Spinal cord (tissue), 10 donors: ENCODE data around the gene LMF1. TPM values are rescaled to one million over a fixed set of nuclear protein-coding genes. Genes with fewer than 3 reads are reported as not detected.
A peak's percentile ranks its signal among the peaks of the same experiment; 100 is the strongest.

ENCODE experiments used
- DNase-seq, 6 donors: peaks; one replicate each; pipeline versions ENCODE4 v3.0.0 to v3.0.0-alpha.2; 2013 to 2015; ENCODE audit warnings: low spot score in 6 of 6, low read depth in 4 of 6
- H3K27ac ChIP-seq: one replicate; pipeline ENCODE4 v1.5.1; 2013; ENCODE audit warnings: low read depth, low read length, control low read depth
- H3K27me3 ChIP-seq: one replicate; pipeline ENCODE4 v1.6.1; 2013; ENCODE audit warnings: low read length; ENCODE audit not compliant: control insufficient read depth, insufficient read depth
- H3K36me3 ChIP-seq: one replicate; pipeline ENCODE4 v1.6.1; 2013; ENCODE audit warnings: low read length; ENCODE audit not compliant: control insufficient read depth, insufficient read depth
- H3K4me1 ChIP-seq: one replicate; pipeline ENCODE4 v1.6.1; 2013; ENCODE audit warnings: low read length; ENCODE audit not compliant: control insufficient read depth, insufficient read depth
- H3K4me3 ChIP-seq: one replicate; pipeline ENCODE4 v1.5.1; 2013; ENCODE audit warnings: low read depth, low read length, control low read depth
- H3K9me3 ChIP-seq: one replicate; pipeline ENCODE4 v1.6.1; 2013; ENCODE audit warnings: low read length; ENCODE audit not compliant: control insufficient read depth, insufficient read depth
- WGBS: methylation state at CpG from one replicate; pipeline ENCODE4 v1.1.5; 2013; ENCODE audit warnings: missing lambda C conversion rate; ENCODE audit not compliant: insufficient coverage; 5-methylcytosine and 5-hydroxymethylcytosine counted together
- polyA plus RNA-seq, 2 donors: library from polyadenylated mRNA; unstranded; fragments of 120-200 nt; gene quantifications; one replicate each; pipeline ENCODE4 v1.2.1, GENCODE V29; 2013; ENCODE audit not compliant: insufficient read length in 2 of 2
- total RNA-seq, 2 donors: library from RNA; depleted of rRNA in 1 of 2; stranded (reverse); fragments of 120-200 nt in 1 of 2; fragments of >200 nt in 1 of 2; gene quantifications; one replicate each; pipeline versions ENCODE4 v1.2.3 to v1.2.4, GENCODE V29; 2013 to 2014
- donor health status: healthy.

The LMF1 gene
- total and polyA plus RNA-seq, 4 donors: 15.1 to 37.5 (median 23.0) TPM

GRCh38 chr16:1003391-1004347 is 32.9 kb upstream of the LMF1 start:
- DNase-seq: peak in 2 of 6 donors; percentile 16 to 53
- Histone ChIP-seq H3K9me3 (no peaks in the 10 kb centered on the region), H3K36me3 (peaks cover 2% of the 10 kb centered on the region), H3K4me1 (peaks cover 15% of the 10 kb centered on the region), H3K4me3 (no peak overlapping the region), H3K27ac (no peak overlapping the region), H3K27me3 (no peaks in the 10 kb centered on the region)
- 68% methylated on average over 38 of the region's 41 CpGs for WGBS

DNA sequence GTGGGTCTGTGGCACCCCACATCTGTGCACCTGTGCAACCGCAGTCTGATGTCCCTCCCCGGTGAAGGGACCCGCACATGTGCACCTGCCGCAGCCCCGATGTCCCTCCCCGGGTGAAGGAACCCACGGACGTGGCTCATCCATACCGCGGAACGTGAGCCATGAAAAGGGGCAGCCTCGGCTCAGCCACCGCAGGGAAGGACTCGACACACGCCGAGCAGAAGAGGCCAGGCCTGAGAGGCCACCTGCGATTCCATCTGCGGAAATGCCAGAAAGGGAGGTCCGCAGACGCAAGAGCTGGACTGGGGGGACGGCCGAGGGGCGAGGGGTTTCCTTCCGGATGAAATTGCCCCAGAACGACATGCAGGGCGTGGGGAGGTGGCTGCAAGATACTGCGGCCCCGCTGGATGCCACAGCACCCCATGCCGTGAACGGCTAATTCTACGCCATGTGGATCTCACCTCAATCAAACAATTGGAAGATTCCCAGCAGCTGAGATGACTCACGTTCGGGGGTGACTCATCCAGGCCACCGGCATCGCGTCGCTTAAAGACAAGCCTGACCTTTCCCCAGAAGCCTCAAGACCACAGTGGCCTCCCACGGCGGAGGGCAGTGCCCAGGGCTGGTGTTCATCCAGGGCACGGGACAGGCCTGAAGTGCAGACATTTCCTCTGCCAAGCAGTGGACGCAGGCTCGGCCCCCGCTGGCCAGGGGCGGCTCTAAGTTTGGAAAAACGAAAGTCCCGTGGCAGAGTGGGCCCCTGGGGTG is 31.8 kb upstream of the LMF1 start:
- H3K4me1 ChIP-seq: peaks cover 26% of the 10 kb centered on the region
- H3K4me3 ChIP-seq: no peak overlapping the region
- no peak for DNase-seq
- no peaks in the 10 kb centered on the region for H3K9me3 ChIP-seq
- 83% methylated on average over 46 of the region's 46 CpGs for WGBS
- H3K27me3 ChIP-seq: no peaks in the 10 kb centered on the region
- no peak overlapping the region for H3K27ac ChIP-seq
- H3K36me3 ChIP-seq: peaks cover 2% of the 10 kb centered on the region

DNA sequence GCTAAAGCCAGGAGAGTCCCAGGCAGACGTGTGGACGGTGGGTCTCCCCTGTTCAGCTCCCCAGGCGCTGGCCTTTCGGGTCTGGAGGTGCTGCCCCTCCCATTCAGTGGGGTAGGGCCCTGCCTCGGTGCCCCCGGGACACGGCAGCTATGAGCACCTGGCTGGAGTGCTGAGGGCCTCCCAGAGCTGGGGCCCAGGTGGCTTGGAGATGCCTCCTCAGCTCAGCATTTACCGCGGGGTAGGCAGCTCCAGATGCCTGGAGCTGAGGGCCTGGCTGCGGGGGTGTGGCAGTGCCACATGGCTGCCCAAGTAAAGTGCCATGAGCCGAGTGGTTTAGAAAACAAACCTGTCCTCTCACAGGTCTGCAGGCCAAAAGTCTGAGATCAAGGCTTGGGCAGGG is 30.3 kb upstream of the LMF1 start:
- no peaks in the 10 kb centered on the region for H3K9me3 ChIP-seq
- H3K4me1 ChIP-seq: peaks cover 34% of the 10 kb centered on the region
- no peak overlapping the region for H3K27ac ChIP-seq
- WGBS: 95% methylated on average over 11 of the region's 11 CpGs
- DNase-seq: no peak
- no peaks in the 10 kb centered on the region for H3K27me3 ChIP-seq
- peaks cover 2% of the 10 kb centered on the region for H3K36me3 ChIP-seq
- no peak overlapping the region for H3K4me3 ChIP-seq

DNA sequence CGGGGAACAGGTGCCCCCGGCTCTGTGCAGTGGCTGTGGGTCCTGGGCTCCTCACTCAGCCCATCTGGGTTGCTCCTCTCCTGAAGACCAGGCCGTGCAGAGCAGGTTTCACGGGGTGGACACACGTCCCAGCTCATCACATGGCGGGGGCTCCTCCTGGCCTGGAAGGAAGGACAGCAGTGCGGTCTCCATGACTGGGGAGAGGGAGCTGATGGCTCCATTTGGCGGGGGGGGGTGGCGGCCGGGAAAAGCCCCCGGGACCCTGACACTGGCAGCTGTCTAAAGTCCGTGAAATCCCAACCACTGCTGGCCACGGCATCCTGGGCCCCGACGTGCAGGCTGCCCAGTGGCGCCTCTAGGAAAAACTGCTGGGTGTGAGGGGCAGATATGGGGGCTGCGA is 29.8 kb upstream of the LMF1 start:
- 84% methylated on average over 17 of the region's 17 CpGs for WGBS
- Histone ChIP-seq H3K9me3 (peaks cover 4% of the 10 kb centered on the region), H3K36me3 (peaks cover 2% of the 10 kb centered on the region), H3K27ac (no peak overlapping the region), H3K4me1 (peaks cover 34% of the 10 kb centered on the region), H3K27me3 (no peaks in the 10 kb centered on the region), H3K4me3 (no peak overlapping the region)
- no peak for DNase-seq

- Histone ChIP-seq H3K9me3 (peaks cover 12% of the 10 kb centered on the region), H3K27me3 (no peaks in the 10 kb centered on the region), H3K36me3 (peaks cover 2% of the 10 kb centered on the region), H3K4me1 (peaks cover 34% of the 10 kb centered on the region), H3K4me3 (no peak overlapping the region), H3K27ac (no peak overlapping the region)
- no peak for DNase-seq
- WGBS: 70% methylated on average over 8 of the region's 11 CpGs
Observed at GRCh38 chr16:999677-1000076, 28.9 kb upstream of the LMF1 start.

GRCh38 chr16:998615-999014 is 27.8 kb upstream of the LMF1 start:
- H3K4me3 ChIP-seq: no peak overlapping the region
- peaks cover 30% of the 10 kb centered on the region for H3K4me1 ChIP-seq
- WGBS: 93% methylated on average over 11 of the region's 11 CpGs
- H3K27ac ChIP-seq: no peak overlapping the region
- peaks cover 14% of the 10 kb centered on the region for H3K9me3 ChIP-seq
- H3K36me3 ChIP-seq: no peaks in the 10 kb centered on the region
- no peaks in the 10 kb centered on the region for H3K27me3 ChIP-seq
- DNase-seq: no peak

DNA sequence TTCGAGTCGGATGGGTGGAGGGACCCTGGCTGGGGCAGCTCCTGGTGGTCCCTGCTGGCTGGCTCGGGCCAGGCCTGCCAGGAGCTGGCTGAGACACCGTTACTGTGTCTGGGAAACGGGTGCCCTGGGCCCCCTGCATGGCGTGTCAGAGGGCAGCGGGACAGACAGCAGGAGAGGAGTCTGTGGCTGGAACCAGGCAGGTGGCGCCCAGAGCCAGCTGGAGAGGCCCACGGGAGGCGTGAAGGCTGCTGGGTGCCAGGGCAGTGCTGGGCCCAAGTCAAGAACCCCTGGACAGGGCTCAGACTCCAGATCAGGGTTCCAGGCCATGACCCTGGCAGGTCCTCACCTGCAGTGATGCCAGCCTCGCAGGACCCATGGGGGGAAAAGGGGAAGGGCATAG is 27.4 kb upstream of the LMF1 start:
- H3K27me3 ChIP-seq: no peaks in the 10 kb centered on the region

DNA sequence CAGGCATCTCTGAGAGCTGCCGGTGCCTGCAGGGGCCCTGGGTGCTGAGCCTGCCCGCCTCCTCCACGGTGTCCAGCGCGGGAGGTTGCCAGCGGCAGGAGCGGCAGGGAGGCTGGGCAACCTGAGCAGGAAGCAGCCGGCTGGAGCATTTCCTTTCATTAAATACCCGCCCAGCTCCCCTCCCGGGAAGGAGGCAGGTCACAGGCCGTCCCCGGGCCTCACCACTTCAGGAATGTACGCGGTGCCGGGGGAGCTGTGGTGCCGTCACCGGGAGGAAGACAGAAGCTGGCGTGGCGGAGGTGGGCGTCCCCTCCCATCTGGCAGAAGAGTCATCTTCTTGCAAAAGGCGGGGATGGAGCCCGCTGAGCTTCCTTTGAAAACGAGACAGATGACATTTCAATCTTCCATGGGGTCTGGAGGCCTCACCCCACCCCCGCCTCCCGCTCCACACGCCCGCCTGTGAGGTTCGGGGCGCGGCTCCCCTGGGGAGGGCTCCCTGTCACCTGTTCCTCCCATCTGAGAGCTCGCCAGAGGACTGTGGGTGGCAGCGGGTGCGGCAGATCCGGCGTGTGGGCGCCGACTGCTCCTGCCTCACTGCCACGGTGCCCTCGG is 26.8 kb upstream of the LMF1 start:
- no peaks in the 10 kb centered on the region for H3K27me3 ChIP-seq

More for the DNA sequence above, 27.4 kb upstream of the LMF1 start:
- Histone ChIP-seq H3K36me3 (no peaks in the 10 kb centered on the region), H3K4me1 (peaks cover 27% of the 10 kb centered on the region), H3K27ac (no peak overlapping the region), H3K9me3 (peaks cover 14% of the 10 kb centered on the region), H3K4me3 (no peak overlapping the region)
- DNase-seq: no peak
- WGBS: 59% methylated on average over 11 of the region's 11 CpGs

DNA sequence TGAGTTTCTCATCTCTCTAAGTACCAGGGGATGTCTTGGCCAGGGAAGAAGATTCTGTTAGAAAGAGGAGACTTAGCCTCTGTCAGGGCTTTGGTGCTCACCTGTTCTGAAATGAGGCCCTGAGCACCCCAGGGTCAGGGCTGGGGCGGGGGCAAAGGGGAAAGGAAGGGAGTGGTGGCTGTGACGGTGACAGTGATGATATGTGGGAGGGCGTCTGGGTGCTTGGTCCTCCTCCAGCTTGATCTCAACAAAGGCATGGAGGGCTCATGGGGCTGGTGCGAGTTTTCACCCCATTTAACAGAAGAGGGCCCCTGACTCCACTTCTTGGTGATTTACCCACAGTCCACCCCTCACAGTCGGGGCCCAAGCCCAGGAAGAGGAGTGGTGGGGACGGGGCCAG is 25.9 kb upstream of the LMF1 start:
- H3K27ac ChIP-seq: no peak overlapping the region
- no peak overlapping the region for H3K4me3 ChIP-seq
- no peaks in the 10 kb centered on the region for H3K27me3 ChIP-seq
- no peak for DNase-seq
- 100% methylated on average over 1 of the region's 6 CpGs for WGBS
- H3K4me1 ChIP-seq: peaks cover 36% of the 10 kb centered on the region
- H3K36me3 ChIP-seq: no peaks in the 10 kb centered on the region
- peaks cover 14% of the 10 kb centered on the region for H3K9me3 ChIP-seq

More for the DNA sequence above, 26.8 kb upstream of the LMF1 start:
- WGBS: 17% methylated on average over 28 of the region's 39 CpGs
- Histone ChIP-seq H3K9me3 (peaks cover 14% of the 10 kb centered on the region), H3K36me3 (no peaks in the 10 kb centered on the region), H3K4me1 (peaks cover 27% of the 10 kb centered on the region), H3K27ac (no peak overlapping the region), H3K4me3 (no peak overlapping the region)
- peak in 2 of 6 donors; percentile 54 to 56 for DNase-seq
